ENCODE data around the gene BIRC2. TPM values are rescaled to one million over a fixed set of nuclear protein-coding genes. Genes with fewer than 3 reads are reported as not detected.

The BIRC2 gene
- total RNA-seq, 1 donor: 76.0 TPM

DNA sequence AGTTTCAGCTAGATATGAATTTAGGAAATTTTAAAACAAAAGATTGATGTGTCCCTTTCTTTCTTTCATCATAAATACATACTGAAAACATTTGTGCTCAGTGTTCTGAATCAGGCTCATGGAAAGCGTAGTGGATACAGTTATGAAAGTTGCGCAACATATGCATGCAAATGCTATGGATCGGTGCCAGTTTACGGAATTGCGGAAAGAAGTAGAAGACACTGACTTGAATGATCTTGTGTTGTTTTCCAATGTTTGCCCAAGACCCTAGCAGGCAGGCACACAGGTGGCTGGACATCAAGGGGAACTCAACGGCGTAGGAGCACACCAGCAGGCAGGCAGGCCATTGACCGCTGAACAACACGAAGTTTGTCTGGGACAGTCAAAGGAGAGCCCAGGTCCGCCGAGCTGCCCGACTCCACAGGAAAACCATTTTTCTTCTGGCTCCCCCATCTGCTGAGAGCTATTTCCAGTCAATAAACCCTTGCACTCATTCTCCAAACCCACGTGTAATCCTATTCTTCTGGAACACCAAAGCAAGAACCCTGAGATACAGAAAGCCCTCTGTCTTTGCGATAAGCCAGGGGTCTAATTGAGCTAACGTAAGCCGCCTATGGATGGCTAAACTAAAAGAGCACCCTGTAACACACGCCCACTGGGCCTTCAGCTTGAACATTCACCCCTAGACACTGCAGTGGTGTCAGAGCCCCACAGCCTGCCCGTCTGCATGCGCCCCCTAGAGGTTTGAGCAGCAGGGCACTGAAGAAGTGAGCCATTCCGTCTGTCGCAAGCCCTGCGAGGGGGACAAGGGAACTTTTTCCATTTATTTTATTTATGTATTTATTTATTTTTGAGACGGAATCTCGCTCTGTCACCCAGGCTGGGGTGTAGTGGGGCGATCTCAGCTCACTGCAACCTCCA, 37.1 kb upstream of the BIRC2 start:
- no peaks in the 10 kb centered on the region for H3K79me2 ChIP-seq (ENCODE audit: insufficient read depth, low read length)
- H2AFZ ChIP-seq (ENCODE audit: low read length): no peak overlapping the region
- no peak overlapping the region for H3K4me2 ChIP-seq (ENCODE audit: insufficient read depth, low read length)
- H3K27me3 ChIP-seq (ENCODE audit: insufficient read depth, low read length): no peaks in the 10 kb centered on the region
- H3K27ac ChIP-seq (ENCODE audit: low read depth, low read length): no peak overlapping the region
- no peaks in the 10 kb centered on the region for H3K36me3 ChIP-seq (ENCODE audit: insufficient read depth, low read length)
- H3K9me3 ChIP-seq (ENCODE audit: low read depth, low read length): no peaks in the 10 kb centered on the region
- peaks cover 5% of the 10 kb centered on the region for H3K4me1 ChIP-seq (ENCODE audit: insufficient read depth, low read length)
- DNase-seq (ENCODE audit: insufficient read length, low spot score, missing footprints): no peak
- H3K4me3 ChIP-seq (ENCODE audit: insufficient read depth, low read length): no peak overlapping the region
- TF ChIP-seq, protein P1, sequence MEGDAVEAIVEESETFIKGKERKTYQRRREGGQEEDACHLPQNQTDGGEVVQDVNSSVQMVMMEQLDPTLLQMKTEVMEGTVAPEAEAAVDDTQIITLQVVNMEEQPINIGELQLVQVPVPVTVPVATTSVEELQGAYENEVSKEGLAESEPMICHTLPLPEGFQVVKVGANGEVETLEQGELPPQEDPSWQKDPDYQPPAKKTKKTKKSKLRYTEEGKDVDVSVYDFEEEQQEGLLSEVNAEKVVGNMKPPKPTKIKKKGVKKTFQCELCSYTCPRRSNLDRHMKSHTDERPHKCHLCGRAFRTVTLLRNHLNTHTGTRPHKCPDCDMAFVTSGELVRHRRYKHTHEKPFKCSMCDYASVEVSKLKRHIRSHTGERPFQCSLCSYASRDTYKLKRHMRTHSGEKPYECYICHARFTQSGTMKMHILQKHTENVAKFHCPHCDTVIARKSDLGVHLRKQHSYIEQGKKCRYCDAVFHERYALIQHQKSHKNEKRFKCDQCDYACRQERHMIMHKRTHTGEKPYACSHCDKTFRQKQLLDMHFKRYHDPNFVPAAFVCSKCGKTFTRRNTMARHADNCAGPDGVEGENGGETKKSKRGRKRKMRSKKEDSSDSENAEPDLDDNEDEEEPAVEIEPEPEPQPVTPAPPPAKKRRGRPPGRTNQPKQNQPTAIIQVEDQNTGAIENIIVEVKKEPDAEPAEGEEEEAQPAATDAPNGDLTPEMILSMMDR (IDR thresholded peaks at IDR 0.05; ENCODE audit: extremely low read depth, low read depth, low read length): no peak
- no peaks in the 10 kb centered on the region for H4K20me1 ChIP-seq (ENCODE audit: insufficient read depth, low read length)

DNA sequence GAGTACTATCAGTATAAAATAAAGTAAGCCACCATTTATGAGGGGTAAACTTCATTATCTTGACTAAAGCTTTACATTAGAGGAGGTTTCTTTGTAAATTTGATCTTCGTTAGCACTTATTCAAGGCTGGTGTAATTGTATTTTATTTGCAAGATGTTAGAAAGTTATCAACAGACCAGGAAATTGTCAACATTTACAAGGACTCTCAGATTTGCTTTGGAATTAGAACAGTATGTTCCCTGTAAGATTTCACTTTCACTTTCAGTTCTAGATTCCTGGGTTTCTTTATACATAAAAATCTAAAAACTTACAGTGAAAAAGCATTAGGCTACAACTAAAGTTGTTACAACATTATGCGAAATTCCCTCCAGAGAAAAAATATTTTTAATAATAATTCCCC, 34.3 kb upstream of the BIRC2 start:
- Histone ChIP-seq H3K79me2 (ENCODE audit: insufficient read depth, low read length) (no peaks in the 10 kb centered on the region), H3K4me3 (ENCODE audit: insufficient read depth, low read length) (peak overlapping the region; percentile 63), H3K9me3 (ENCODE audit: low read depth, low read length) (no peaks in the 10 kb centered on the region), H3K27me3 (ENCODE audit: insufficient read depth, low read length) (no peaks in the 10 kb centered on the region), H4K20me1 (ENCODE audit: insufficient read depth, low read length) (no peaks in the 10 kb centered on the region), H3K36me3 (ENCODE audit: insufficient read depth, low read length) (no peaks in the 10 kb centered on the region), H2AFZ (ENCODE audit: low read length) (peak overlapping the region; percentile 88), H3K4me2 (ENCODE audit: insufficient read depth, low read length) (peak overlapping the region; percentile 84), H3K4me1 (ENCODE audit: insufficient read depth, low read length) (peaks cover 8% of the 10 kb centered on the region), H3K27ac (ENCODE audit: low read depth, low read length) (peak overlapping the region; percentile 56)
- no peak for DNase-seq (ENCODE audit: insufficient read length, low spot score, missing footprints)
- TF ChIP-seq, protein P1 (IDR thresholded peaks at IDR 0.05; ENCODE audit: extremely low read depth, low read depth, low read length): no peak

DNA sequence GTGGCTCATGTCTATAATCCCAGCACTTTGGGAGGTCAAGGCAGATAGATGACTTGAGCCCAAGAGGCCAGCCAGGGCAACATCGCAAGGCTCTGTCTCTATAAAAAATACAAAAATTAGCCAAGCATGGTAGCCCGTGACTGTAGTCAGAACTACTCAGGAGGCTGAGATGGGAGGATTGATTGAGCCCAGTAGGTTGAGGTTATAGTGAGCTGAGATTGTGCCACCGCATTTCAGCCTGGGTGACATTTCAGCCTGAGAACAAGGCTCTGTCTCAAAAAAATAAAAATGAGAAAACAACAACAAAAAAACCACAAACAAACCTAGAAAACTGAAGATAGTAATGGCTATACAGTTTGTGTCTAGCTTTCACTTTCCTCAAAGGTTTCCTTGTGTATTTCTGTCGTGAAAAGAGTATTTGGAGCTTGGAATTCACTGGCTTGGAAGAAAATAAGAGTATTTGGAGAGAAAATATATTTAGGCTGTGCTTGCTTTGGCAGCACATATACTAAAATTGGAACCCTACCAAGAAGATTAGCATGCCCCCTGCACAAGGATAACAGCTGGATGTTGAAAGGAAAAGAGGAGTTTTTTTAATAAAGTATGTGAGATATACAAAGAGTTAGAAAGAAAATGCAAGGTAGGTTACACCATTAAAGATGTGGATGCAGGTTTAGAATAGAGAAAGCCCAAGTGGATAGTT, 33.6 kb upstream of the BIRC2 start:
- Histone ChIP-seq H3K4me3 (ENCODE audit: insufficient read depth, low read length) (peak overlapping the region; percentile 63), H4K20me1 (ENCODE audit: insufficient read depth, low read length) (no peaks in the 10 kb centered on the region), H3K36me3 (ENCODE audit: insufficient read depth, low read length) (no peaks in the 10 kb centered on the region), H3K4me1 (ENCODE audit: insufficient read depth, low read length) (peaks cover 12% of the 10 kb centered on the region), H3K9me3 (ENCODE audit: low read depth, low read length) (no peaks in the 10 kb centered on the region), H2AFZ (ENCODE audit: low read length) (peak overlapping the region; percentile 88), H3K79me2 (ENCODE audit: insufficient read depth, low read length) (no peaks in the 10 kb centered on the region), H3K4me2 (ENCODE audit: insufficient read depth, low read length) (peak overlapping the region; percentile 84), H3K27me3 (ENCODE audit: insufficient read depth, low read length) (no peaks in the 10 kb centered on the region), H3K27ac (ENCODE audit: low read depth, low read length) (peak overlapping the region; percentile 56)
- TF ChIP-seq, protein P1 (IDR thresholded peaks at IDR 0.05; ENCODE audit: extremely low read depth, low read depth, low read length): no peak
- DNase-seq (ENCODE audit: insufficient read length, low spot score, missing footprints): no peak

DNA sequence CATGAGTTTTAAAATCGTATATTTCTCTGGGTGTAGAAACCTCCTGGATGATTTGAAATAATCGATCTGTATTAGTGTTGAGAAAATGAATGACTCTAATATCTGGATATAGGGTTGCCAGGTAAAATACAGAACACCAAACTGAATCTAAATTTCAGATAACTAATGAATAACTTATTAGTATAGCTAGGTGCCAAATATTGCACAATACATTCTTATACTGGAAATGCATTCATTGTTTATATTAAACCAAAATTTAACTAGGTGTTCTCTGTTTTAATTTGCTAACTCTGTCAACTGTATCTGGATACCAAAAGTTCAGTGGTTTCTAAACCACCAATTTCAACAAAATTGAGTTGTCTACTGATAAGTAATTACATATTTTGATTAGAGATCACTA, 32.2 kb upstream of the BIRC2 start:
- no peak overlapping the region for H2AFZ ChIP-seq (ENCODE audit: low read length)
- no peak overlapping the region for H3K4me2 ChIP-seq (ENCODE audit: insufficient read depth, low read length)
- H3K79me2 ChIP-seq (ENCODE audit: insufficient read depth, low read length): no peaks in the 10 kb centered on the region
- H3K4me1 ChIP-seq (ENCODE audit: insufficient read depth, low read length): peaks cover 17% of the 10 kb centered on the region
- no peak for DNase-seq (ENCODE audit: insufficient read length, low spot score, missing footprints)
- H4K20me1 ChIP-seq (ENCODE audit: insufficient read depth, low read length): no peaks in the 10 kb centered on the region
- H3K27ac ChIP-seq (ENCODE audit: low read depth, low read length): no peak overlapping the region
- no peaks in the 10 kb centered on the region for H3K27me3 ChIP-seq (ENCODE audit: insufficient read depth, low read length)
- no peaks in the 10 kb centered on the region for H3K9me3 ChIP-seq (ENCODE audit: low read depth, low read length)
- TF ChIP-seq, protein P1 (IDR thresholded peaks at IDR 0.05; ENCODE audit: extremely low read depth, low read depth, low read length): no peak
- H3K36me3 ChIP-seq (ENCODE audit: insufficient read depth, low read length): no peaks in the 10 kb centered on the region
- H3K4me3 ChIP-seq (ENCODE audit: insufficient read depth, low read length): no peak overlapping the region
